22Rv1 (cell line): ENCODE measurements around the gene ATP1A1.

Experiments used
- ZFX ChIP-seq: fragments of 450-650 bp; IDR thresholded peaks from 2 replicates; pipeline ENCODE4 v1.6.1; 2017; ENCODE audit warnings: antibody characterized with exemption, borderline replicate concordance
- TF ChIP-seq, protein P1 (sequence below): fragments of 450-650 bp; IDR thresholded peaks from 2 replicates; pipeline ENCODE4 v1.5.1; 2017; ENCODE audit warnings: mild to moderate bottlenecking

- TF ChIP-seq, protein P1, sequence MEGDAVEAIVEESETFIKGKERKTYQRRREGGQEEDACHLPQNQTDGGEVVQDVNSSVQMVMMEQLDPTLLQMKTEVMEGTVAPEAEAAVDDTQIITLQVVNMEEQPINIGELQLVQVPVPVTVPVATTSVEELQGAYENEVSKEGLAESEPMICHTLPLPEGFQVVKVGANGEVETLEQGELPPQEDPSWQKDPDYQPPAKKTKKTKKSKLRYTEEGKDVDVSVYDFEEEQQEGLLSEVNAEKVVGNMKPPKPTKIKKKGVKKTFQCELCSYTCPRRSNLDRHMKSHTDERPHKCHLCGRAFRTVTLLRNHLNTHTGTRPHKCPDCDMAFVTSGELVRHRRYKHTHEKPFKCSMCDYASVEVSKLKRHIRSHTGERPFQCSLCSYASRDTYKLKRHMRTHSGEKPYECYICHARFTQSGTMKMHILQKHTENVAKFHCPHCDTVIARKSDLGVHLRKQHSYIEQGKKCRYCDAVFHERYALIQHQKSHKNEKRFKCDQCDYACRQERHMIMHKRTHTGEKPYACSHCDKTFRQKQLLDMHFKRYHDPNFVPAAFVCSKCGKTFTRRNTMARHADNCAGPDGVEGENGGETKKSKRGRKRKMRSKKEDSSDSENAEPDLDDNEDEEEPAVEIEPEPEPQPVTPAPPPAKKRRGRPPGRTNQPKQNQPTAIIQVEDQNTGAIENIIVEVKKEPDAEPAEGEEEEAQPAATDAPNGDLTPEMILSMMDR = no peak
- no peak for TF ChIP-seq ZFX
These were observed 28.7 kb downstream of the ATP1A1 start for GRCh38 chr1:116401646-116402176.
